NCI-H2107 treated with DMSO at 0.1 percent for 48 hours (cell line): ENCODE results near the gene RTN4.

Experiments used
- DNase-seq: peaks from one replicate; lab custom pipeline; 2025; ENCODE audit not compliant: unreplicated experiment; lab: John Stamatoyannopoulos, UW

Gene RTN4

DNA sequence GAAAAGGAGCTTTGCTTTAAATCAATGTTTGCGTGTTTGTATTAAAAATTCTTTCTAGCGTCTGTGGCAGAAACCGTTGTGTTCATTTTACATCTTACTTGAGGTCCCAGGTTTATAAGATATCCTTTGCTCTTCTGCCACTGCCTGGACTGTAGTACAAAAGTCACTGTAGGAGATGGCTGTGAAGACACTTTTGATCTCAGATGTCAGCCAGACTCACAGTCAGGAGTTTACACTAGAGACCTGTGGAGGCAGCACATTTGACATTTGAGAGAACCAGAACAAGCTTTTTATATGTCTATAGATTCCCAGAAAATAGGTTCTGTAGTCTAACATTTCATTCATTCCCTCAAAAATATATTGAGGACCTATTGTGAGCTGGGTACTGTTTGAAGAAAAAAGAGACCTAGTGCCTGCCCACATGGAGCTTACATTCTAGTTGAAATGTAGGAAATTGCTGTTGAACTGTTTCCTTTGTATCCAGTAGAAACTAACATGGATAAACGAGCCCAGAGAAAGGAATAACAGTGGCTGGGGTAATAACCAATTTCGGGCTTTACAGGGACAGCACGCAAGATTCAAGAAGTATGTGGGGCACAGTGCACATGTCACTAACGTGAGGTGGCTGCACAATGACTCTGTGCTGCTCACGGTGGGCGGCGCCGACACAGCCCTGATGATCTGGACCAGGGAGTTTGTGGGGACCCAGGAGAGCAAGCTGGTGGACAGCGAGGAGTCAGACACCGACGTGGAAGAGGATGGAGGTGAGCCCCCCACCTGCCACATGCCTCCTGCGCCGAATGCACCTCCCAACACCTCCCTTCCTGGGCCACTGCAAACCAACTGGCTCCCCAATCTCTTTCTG lies 122.3 kb downstream of the RTN4 start:
- no peak for DNase-seq

GRCh38 chr2:54927085-54927750 lies 123.0 kb downstream of the RTN4 start:
- no peak for DNase-seq

- no peak for DNase-seq
Measured at GRCh38 chr2:54925022-54925421, 125.2 kb downstream of the RTN4 start.

- no peak for DNase-seq
Measured at GRCh38 chr2:54924121-54924520, 126.1 kb downstream of the RTN4 start.
